DND-41 (cell line): Measurements from ENCODE around the gene TSC2.
"Not testable (repeated sequence)": the region's sequence is repeated elsewhere in the genome, so short reads cannot be mapped to it uniquely, and the experiment has no call there.

Source experiments
- CTCF ChIP-seq: IDR thresholded peaks from 2 replicates; pipeline ENCODE4 v1.5.1; 2012; ENCODE audit warnings: borderline replicate concordance, low read length, moderate library complexity, mild to moderate bottlenecking; ENCODE audit not compliant: poor library complexity, severe bottlenecking; ENCODE audit errors: extremely low read depth
- EZH2 ChIP-seq: IDR thresholded peaks from 3 replicates; pipeline ENCODE4 v1.6.1; 2012; ENCODE audit warnings: borderline replicate concordance, low read depth, mild to moderate bottlenecking, moderate library complexity, low read length, inconsistent platforms; ENCODE audit not compliant: severe bottlenecking

- TF ChIP-seq CTCF, EZH2: not testable (repeated sequence)
These were observed 80.0 kb downstream of the TSC2 start for GRCh38 chr16:2127630-2128280.
